ENCODE data around the gene PIK3C2G.

DNA sequence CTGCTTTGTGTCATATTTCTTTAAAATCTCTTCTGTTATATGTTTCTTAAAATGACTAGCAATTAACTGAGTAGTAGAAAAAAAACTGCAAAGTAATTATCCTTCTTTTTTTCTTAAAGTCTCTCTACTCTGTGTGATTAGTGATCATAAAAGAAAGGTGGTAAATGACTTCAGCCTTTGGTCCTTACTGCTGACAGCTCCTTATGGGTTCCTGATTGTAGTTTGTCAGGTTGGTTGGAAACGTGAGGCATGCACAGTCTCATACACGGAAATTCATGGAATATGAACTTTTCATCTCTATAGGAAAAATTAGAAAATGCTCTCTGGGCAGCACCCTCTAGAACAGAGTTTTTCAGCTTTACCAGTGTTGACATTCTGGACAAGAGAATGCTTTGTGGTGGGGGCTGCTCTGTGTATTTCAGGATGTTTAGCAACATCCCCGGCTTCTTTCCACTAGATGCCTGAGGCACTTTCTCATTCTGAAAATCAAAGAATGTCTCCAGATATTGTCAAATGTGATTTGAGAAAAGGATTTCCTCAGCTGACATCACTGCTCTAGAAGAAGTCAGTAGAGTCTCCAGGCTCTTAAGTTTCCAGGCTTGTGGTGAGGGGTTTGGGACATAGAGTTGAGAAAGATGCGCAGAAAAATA is 121.0 kb downstream of the PIK3C2G start:
- TF ChIP-seq, protein P1, sequence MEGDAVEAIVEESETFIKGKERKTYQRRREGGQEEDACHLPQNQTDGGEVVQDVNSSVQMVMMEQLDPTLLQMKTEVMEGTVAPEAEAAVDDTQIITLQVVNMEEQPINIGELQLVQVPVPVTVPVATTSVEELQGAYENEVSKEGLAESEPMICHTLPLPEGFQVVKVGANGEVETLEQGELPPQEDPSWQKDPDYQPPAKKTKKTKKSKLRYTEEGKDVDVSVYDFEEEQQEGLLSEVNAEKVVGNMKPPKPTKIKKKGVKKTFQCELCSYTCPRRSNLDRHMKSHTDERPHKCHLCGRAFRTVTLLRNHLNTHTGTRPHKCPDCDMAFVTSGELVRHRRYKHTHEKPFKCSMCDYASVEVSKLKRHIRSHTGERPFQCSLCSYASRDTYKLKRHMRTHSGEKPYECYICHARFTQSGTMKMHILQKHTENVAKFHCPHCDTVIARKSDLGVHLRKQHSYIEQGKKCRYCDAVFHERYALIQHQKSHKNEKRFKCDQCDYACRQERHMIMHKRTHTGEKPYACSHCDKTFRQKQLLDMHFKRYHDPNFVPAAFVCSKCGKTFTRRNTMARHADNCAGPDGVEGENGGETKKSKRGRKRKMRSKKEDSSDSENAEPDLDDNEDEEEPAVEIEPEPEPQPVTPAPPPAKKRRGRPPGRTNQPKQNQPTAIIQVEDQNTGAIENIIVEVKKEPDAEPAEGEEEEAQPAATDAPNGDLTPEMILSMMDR (IDR thresholded peaks at IDR 0.05 in 2 of 3, conservative IDR thresholded peaks at IDR 0.05 in 1 of 3; ENCODE audit: borderline replicate concordance in 1 of 3, insufficient read depth in 1 of 3, low read depth in 2 of 3, low read length in 2 of 3): no peak
- TF ChIP-seq, protein P2, sequence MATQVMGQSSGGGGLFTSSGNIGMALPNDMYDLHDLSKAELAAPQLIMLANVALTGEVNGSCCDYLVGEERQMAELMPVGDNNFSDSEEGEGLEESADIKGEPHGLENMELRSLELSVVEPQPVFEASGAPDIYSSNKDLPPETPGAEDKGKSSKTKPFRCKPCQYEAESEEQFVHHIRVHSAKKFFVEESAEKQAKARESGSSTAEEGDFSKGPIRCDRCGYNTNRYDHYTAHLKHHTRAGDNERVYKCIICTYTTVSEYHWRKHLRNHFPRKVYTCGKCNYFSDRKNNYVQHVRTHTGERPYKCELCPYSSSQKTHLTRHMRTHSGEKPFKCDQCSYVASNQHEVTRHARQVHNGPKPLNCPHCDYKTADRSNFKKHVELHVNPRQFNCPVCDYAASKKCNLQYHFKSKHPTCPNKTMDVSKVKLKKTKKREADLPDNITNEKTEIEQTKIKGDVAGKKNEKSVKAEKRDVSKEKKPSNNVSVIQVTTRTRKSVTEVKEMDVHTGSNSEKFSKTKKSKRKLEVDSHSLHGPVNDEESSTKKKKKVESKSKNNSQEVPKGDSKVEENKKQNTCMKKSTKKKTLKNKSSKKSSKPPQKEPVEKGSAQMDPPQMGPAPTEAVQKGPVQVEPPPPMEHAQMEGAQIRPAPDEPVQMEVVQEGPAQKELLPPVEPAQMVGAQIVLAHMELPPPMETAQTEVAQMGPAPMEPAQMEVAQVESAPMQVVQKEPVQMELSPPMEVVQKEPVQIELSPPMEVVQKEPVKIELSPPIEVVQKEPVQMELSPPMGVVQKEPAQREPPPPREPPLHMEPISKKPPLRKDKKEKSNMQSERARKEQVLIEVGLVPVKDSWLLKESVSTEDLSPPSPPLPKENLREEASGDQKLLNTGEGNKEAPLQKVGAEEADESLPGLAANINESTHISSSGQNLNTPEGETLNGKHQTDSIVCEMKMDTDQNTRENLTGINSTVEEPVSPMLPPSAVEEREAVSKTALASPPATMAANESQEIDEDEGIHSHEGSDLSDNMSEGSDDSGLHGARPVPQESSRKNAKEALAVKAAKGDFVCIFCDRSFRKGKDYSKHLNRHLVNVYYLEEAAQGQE (IDR thresholded peaks at IDR 0.05; ENCODE audit: low read depth): no peak
- TF ChIP-seq POLR2AphosphoS5 (IDR thresholded peaks at IDR 0.05; ENCODE audit: low read depth, low read length): no peak
- TF ChIP-seq, protein P3, sequence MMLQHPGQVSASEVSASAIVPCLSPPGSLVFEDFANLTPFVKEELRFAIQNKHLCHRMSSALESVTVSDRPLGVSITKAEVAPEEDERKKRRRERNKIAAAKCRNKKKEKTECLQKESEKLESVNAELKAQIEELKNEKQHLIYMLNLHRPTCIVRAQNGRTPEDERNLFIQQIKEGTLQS (IDR thresholded peaks at IDR 0.05): no peak
- TF ChIP-seq EZH2 (IDR thresholded peaks at IDR 0.05): no peak
- no peak for TF ChIP-seq POLR2A (IDR thresholded peaks at IDR 0.05; ENCODE audit: borderline replicate concordance, extremely low read depth, insufficient read depth, insufficient read length)
- TF ChIP-seq SRF (IDR thresholded peaks at IDR 0.05; ENCODE audit: low read depth): no peak
- TF ChIP-seq, protein P4, sequence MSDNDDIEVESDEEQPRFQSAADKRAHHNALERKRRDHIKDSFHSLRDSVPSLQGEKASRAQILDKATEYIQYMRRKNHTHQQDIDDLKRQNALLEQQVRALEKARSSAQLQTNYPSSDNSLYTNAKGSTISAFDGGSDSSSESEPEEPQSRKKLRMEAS (IDR thresholded peaks at IDR 0.05): no peak
- no peak for TF ChIP-seq JUND (IDR thresholded peaks at IDR 0.05)
- no peak for TF ChIP-seq ZFX (IDR thresholded peaks at IDR 0.05)
- TF ChIP-seq ELF1 (IDR thresholded peaks at IDR 0.05; ENCODE audit: borderline replicate concordance, low read depth): no peak
- TF ChIP-seq YY1 (IDR thresholded peaks at IDR 0.05; ENCODE audit: extremely low read depth, insufficient replicate concordance, low read depth, low read length): no peak
- TF ChIP-seq ZNF274 (IDR thresholded peaks at IDR 0.05; ENCODE audit: low read depth, low read length): no peak

All from HCT116 (cell line).